HG02852 (cell line): ENCODE results near the gene KCNN1.
A peak's percentile ranks its signal among the peaks of the same experiment; 100 is the strongest.
"Not testable (repeated sequence)": the region's sequence is repeated elsewhere in the genome, so short reads cannot be mapped to it uniquely, and the experiment has no call there.

Experiments
- ATAC-seq: cut with Tn5 transposase; IDR thresholded peaks from one replicate; pipeline ENCODE4 v1.9.1; 2021; ENCODE audit warnings: mild to moderate bottlenecking, moderate library complexity; ENCODE audit not compliant: unreplicated experiment

The KCNN1 gene

GRCh38 chr19:17966550-17967256 is at the start of gene KCNN1:
KCNN1 (plus strand) TSS chr19:17967107; CDS start chr19:17973889, 6,782 bp downstream.
- no peak for ATAC-seq

DNA sequence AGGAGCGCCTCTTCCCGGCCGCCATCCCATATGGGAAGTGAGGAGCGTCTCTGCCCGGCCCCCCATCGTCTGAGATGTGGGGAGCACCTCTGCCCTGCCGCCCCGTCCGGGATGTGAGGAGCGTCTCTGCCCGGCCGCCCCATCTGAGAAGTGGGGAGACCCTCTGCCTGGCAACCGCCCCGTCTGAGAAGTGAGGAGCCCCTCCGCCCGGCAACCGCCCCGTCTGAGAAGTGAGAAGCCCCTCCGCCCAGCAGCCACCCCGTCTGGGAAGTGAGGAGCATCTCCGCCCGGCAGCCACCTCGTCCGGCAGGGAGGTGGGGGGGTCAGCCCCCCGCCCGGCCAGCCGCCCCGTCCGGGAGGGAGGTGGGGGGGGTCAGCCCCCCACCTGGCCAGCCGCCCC is 48.8 kb upstream of the KCNN1 start:
- not testable (repeated sequence) for ATAC-seq

DNA sequence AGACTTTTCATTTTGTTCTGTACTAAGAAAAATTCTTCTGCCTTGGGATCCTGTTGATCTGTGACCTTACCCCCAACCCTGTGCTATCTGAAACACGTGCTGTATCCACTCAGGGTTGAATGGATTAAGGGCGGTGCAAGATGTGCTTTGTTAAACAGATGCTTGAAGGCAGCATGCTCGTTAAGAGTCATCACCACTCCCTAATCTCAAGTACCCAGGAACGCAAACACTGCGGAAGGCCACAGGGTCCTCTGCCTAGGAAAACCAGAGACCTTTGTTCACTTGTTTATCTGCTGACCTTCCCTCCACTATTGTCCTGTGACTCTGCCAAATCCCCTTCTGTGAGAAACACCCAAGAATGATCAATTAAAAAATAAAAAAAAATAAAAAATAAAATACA is 47.8 kb upstream of the KCNN1 start:
- ATAC-seq = not testable (repeated sequence)

GRCh38 chr19:17920527-17920926 is 46.4 kb upstream of the KCNN1 start:
- ATAC-seq = no peak

GRCh38 chr19:17922138-17922537 is 44.8 kb upstream of the KCNN1 start:
- ATAC-seq = no peak

DNA sequence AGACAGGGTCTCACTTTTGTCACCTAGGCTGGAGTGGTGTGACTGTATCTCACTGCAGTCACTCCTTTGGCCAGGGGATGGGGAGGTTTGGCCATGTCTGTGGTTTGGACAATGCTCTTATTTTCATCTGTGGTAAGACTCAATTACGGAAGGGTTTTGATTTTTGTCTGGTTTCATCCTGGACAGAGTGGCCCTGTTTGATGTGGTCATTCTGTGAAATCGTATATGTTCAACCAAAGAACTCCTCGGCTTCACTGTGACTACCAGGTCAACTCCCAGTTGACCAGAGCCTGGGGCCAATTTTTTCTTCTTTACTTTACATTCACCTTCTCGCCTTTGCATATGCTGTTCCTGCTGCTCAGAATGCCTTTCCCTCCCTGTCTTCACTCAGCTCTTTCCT is 40.9 kb upstream of the KCNN1 start:
- ATAC-seq = no peak

DNA sequence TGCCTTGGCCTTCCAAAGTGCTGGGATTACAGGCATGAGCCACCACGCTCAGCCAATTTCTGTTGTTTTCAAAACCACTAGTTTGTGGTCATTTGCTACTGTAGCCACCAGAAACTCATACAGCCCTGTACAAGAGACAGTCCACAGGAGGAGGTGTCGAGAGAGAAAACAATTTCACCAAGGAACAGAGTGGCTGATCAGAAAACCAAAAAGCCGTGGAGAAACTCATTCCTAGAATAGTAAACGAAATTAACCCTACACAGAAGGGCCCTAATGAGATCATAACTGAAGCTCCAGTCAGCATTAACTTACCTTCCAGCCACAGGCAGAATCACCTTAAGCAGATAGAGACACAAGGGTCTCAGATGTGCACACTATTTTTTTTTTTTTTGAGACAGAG is 37.9 kb upstream of the KCNN1 start:
- no peak for ATAC-seq

DNA sequence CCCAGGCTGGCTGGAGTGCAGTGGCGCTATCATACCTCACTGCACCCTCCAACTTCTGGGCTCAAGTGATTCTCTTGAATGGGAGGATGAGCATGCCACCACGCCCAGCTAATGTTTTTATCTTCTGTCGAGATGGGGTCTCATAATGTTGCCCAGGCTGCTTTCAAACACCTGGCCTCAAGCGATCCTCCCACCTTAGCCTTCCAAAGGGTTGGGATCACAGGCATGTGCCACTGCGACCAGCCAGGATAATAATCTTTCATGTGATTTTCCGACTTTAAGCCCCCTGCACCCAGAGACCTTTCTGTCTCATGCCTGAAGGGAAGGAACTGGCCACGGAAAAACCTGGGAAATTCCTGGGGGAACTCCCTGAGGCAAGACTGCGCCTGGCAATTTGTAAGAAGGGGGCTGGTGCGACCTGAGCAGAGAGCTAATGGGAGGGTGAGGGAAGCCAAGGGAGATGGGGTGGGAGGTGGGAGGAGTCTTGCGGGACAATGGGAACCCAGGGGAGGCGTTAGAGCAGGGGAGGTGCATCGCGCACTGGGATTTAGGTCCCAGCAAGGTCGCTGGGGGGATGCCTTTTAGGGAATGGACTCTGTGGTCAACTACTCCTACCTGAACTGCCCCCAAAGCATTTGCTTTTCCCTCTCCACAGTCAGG is 35.2 kb upstream of the KCNN1 start:
- ATAC-seq = no peak

- peak; percentile 69 for ATAC-seq
Measured at GRCh38 chr19:17932485-17933338, 34.2 kb upstream of the KCNN1 start, which contains the start of gene CCDC124. CCDC124 (plus strand) TSS chr19:17933015; CDS start chr19:17936421, 3,406 bp downstream.

DNA sequence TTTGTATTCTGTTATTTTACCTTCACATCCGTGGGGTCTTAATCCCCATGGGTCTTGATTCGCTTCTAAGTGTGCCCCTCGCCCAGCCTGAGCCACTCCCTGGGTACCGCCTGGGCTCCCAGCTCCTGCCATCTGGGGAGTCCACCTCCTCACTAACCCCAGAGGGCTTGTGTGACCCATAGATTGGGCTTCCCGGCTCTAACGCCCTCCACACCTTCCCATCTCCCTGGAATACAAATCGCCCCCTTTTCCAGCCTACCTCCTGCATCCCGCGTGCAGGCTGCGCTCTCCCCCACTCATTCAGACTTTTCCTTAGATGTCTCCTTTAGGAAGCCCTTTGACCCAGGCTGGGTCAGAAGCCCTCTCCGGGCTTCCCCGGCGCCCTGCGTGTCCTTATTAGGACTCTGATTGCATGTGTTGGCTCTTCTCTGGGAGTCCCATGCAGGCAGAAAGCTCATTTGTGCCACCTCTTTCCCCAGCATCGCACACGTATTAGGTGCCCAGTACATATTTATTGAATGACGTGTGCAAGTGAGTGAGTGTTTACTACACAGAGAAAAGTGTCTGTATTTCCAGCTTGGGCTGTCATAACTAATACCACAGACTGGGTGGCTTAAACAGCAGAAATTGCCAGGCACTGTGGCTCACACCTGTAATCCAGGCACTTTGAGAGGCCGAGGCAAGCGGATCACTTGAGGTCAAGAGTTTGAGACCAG is 33.3 kb upstream of the KCNN1 start:
- ATAC-seq = no peak

- no peak for ATAC-seq
Measured at GRCh38 chr19:17936379-17936778, 30.5 kb upstream of the KCNN1 start.

DNA sequence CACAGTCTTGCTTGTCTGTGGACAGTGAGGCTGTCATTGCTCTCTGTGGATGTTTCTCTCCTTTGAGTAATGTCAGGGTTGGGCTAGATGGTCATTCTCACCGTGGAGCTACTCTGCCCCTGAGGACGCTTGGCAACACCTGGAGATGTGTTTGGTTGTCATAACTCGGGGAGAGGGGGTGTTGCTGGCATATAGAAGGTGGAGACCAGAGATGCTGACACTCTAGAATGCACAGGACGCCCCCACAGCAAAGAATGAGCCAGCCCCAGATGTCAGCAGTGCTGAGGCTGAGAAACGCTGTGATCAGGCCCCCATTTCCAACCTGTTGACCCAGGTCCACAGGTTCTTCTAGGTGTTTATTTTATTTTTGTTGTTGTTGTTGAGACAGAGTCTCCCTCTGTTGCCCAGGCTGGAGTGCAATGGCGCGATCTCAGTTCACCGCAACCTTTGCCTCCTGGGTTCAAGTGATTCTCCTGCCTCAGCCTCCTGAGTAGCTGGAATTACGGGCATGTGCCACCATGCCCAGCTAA is 29.5 kb upstream of the KCNN1 start:
- ATAC-seq = no peak

- no peak for ATAC-seq
Measured at GRCh38 chr19:17938092-17938845, 28.6 kb upstream of the KCNN1 start.

- ATAC-seq = no peak
Measured at GRCh38 chr19:17942181-17942580, 24.7 kb upstream of the KCNN1 start.

DNA sequence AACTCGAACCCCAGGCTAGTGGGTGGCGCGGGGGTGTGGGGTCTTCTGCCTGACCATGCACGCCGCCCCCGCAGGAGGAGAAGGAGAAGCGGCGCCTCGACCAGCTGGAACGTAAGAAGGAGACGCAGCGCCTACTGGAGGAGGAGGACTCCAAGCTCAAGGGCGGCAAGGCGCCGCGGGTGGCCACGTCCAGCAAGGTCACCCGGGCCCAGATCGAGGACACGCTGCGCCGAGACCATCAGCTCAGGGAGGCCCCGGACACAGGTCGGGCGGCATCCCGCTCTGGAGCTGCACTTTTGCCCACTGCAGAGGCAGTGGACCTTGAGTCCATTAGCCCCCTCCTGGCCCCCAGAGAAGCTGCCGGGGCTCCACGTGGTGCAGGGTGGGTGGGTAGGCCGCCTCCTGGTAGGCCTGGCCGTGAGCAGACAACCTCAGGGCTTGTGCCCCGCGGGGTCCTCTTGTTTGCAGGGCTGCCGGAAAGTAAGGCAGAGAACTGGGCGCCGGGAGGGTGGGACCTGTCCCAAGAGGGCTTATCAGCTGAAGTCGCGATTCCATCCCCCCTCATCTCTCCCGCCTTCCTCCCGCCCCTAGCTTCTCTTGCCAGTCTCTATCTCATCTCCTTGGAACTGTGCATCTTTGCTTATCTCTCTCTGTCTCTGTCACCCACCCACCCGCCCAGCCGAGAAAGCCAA is 24.2 kb upstream of the KCNN1 start:
- no peak for ATAC-seq

- no peak for ATAC-seq
Measured at GRCh38 chr19:17943274-17944221, 23.4 kb upstream of the KCNN1 start.

- ATAC-seq = no peak
Measured at GRCh38 chr19:17944301-17944700, 22.6 kb upstream of the KCNN1 start.
